Middle frontal gyrus (tissue), 1 donor: ENCODE measurements around the gene TTC34.

Experiments used
- DNase-seq: peaks from one replicate; pipeline ENCODE4 v3.0.0-alpha.2; 2015; ENCODE audit warnings: low spot score; ENCODE audit errors: extremely low spot score

Gene TTC34

DNA sequence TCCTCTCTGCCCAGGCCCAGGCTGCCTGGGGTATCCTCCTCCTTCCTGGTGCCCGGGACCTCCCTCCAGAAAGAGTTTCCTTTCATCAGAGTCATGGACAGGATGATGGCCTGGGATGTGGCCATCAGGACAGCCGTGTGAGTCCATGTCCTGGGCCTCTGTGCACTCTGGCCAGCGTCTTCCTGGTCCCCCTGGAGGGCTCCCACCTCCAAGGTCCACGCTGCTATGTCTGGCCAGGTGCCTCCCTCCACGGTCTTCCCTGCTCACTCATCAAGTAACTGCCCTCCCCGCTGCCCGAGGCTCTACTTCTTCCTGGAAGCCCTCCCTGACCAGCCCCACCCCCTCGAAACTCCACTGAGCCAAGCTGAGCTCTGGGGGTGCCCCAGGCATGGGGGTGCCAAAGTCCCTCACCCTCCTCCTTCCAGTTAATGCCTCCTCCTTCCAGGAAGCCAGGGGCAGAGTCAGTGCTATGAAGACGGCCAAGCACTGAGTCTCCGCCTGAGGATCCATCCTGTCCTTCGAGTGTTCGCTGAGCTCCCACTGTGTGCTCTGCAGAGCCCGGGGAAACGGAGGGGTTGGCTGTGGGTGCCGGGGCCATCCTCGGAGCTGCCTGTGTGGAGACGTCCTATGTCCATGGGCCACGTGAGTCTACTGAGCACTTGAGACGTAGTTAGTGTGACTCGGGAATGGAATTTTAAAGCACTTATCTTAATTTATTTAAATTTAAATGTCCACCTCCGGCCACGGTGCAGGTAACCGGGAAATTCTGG, 28.5 kb upstream of the TTC34 start:
- no peak for DNase-seq

DNA sequence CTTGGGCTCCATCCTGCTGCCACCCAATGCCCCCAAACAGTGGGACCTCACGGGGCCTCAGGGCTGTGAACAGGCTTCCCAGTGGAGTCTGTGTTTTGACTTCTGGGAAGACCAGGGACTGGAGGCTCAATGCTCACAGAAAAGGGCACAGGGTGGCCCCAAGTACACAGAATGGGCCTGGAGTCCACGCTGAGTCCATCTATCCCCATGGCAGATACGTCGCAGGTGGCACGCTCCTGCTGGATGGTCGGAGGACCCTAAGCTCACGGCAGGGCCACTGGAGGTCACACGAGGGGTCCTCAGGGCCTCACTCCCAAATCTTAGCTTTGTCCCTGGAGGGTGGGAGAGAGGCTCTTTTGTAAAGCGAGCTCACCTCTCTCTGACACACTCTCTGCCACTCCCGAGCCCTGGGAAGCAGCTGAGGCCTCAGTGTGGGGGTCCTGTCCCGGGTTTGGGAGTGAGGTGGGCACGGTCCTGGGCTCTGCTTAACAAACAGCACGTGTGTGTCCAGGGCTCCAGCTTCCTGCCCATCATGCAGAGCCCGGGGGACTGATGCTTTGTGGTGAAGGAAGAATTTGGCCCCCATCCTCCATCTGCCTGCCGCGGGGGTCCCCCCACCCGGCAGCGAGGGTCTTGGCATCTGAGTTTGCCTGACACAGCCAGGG, 27.2 kb upstream of the TTC34 start:
- DNase-seq: no peak

DNA sequence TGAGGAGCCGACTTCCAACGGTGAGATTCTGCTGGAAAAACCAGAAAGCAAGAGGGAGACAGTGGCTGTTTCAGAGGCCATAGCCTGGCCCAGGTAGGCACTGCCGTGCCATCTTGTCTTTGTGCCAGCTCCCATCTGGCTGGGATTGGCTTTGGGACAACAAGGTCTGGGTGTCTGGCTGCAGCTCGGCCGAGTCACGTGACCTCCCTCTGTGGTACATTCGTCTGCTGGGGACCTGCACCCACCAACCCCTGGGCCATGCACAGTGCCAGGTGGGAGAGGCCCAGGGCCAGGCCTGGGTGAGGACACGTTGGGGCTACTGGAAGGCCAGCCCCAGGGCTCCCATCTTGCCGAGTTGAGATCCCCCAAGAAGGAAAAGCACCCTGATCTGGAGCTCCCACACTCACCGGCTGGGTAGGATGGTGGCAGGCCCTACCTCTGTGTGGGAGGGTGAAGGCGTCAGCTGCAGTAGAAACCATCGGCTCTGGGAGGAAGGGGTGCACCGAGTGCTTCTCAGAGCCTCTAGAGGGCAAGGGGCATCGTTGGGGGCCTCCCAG, 25.3 kb upstream of the TTC34 start:
- no peak for DNase-seq

DNA sequence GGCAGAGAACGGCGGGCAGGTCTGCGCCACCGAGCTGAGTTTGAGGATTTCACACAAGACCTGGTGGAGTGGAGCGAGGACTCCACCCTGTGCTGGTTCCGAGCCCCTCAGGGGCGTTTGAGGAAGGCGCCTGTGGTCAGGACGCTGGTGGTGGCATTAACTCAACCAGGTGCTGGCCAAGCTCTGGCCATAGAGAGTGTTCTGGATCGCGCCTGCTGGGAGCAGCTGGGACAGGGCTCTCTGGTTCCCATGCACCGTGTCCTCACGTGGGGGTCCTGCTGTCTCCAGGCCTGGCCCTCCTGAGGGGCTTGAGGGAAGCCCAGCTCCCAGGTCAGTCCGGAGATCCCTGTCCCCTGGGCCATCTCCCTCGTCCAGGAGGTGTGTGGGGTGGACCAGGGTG, 24.8 kb upstream of the TTC34 start:
- no peak for DNase-seq

DNA sequence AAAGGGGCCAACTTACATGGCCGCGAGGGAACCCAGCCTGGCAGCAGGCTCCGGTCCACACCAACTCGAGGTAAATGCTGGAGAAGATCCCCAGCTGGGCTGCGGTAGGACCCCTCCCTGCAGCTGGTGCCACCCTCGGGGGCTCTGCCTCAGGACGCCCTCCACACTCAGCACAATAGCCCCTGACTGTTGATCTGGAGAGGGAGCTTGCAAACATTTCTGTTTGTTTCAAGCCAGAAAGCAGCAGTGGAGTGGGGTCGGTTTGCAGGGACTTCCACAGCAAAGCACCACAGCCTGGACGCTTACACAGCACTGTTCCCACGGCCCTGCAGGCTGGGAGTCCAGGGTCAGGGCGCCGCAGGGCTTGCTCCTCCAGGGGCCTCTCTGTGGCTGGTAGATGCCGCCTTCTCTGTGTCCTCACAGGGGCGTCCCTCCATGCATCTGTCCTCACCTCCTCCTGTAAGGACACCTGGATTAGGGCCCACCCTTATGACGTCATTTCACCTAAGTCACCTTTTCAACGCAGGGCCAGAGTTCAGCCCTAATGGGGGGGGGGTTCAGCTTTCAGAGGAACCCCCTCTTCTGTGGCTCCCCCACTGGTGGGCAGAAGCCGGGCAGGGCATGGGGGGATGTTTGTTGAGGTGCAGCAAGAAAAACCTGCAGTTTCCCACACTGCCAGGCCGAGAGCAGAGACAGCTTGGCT, 24.1 kb upstream of the TTC34 start:
- no peak for DNase-seq

DNA sequence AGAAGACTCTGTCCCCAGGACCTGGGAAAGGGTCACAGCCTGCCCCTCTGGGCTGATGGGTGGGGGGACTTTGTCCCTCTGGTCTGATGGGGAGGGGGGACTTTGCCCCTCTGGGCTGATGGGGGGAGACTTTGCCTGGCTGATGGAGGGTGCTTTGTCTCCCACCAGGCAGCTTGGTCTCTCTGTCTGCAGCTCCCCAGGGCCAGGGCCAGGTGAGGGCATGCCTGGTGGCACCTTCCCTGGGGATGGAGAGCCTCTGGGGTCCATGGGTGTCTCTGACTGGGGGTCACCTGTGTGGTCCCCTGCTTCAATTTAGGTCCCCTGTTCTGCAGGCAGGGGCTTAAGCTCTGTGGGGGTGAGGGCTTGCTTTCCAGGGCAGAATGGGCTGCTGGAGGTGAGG, 23.5 kb upstream of the TTC34 start:
- DNase-seq: no peak

DNA sequence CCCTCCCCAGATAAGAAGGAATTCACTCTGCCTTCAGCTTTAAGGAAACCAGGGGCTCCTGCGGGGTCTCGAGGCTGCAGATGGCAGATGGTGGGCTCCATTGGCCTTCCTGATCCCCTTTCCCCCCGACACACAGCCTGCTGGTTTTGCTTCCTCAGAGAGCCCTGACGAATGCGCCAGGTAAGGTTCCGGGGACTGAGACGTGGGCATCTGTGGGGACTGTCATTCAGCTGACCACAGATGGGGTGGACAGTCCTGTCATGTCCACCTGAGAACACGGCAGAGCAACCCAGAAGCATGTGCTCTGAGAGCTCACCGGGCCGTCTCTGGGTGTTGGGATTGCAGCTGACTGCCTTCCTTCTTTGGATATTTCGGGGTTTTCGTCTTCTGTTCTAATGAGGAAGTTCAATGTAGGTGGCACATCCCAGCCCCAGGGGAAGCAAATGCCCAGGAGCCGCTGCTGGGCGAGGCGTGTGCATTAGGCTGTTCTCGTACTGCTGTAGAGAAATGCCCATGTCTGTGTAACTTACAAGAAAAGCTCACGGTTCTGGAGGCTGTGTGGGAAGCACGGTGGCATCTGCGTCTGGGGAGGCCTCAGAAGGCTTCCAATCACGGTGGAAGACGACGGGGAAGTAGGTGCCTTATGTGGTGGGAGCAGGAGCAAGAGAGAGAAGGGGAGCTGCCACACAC, 22.6 kb upstream of the TTC34 start:
- DNase-seq: no peak

DNA sequence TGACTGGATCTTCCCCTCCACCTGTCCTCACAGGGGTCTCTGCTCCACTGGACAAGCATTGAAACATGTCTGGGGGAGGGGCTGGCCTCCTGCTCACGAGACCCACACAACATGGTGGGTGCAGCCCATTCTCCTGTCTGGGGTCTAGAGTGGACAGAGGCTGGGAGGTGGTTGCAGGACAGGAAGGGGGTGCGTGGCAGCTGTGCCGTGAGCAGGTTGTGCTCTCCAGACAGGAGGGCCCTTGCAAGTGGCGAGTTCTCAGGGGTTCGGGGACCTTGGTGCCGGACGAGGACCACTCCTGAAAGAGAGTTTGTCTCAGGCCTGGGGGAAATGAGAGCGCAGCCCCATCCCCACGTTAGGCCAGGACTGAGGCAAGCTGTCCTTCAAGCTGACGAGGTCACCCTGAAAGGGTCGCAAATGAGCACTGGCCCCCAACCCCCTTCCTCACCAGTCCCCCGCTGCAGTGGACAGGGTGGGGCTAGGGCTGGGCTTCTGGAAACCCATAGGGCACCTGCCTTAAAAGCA, 21.2 kb upstream of the TTC34 start:
- DNase-seq: no peak

DNA sequence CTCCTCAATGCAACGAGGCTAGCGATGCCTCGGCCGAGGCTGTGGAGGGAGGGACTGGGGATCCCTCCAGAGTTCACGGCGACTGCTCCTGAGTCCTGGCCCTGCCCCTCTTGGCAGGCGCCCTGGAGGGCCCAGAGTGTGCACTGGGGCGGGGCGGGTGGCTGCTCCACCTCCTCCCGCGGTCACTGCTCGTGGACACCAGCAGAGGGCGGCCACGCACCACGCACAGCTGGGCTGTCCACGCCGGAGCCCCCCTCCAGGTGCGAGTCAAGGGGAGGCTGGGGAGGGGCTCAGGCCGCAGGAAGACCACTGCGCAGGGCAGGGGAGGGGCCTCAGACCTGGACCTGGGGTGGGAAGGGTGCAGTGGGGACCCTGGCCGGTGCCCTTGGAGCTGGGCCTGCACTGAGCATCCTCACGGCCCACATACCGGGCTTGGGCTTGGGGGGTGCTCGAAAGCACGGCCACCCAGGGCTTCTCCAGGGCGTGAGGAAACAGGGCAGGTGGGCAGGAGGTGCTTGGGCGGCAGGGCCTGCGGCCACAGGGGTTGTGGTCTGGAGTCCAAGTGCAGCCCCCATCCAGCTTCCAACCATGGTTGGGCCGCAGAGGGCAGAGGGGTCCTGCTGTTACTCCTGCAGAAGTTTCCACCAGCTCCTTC, 20.6 kb upstream of the TTC34 start:
- no peak for DNase-seq

DNA sequence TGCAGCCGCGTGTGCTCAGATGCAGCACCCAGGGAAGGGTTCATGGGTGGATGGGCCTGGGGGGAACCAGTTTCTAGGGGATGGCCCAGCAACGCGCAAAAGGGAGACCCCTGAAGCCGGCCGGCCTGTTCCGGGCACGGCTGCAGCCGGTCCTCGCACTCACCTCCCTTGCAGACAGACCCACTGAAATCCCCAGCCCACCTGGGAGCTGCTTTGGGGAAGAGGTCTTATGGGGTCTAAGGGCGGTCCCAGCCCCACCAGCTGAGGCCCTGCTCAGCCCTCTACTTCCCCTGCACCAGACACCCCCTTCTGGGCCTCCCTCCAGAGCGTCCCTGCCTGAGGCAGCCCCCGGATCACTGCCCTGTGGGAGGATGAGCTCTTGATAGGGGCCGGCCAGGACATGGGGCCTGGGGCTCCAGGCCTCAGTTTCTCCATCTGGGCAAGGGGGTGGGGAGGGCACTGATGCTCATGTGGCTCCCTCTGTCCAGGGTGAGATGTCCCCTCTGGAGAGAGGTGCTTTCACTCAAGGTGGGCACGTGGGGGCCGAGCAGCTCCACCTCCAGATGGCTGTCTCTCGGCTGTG, 20.0 kb upstream of the TTC34 start:
- no peak for DNase-seq

DNA sequence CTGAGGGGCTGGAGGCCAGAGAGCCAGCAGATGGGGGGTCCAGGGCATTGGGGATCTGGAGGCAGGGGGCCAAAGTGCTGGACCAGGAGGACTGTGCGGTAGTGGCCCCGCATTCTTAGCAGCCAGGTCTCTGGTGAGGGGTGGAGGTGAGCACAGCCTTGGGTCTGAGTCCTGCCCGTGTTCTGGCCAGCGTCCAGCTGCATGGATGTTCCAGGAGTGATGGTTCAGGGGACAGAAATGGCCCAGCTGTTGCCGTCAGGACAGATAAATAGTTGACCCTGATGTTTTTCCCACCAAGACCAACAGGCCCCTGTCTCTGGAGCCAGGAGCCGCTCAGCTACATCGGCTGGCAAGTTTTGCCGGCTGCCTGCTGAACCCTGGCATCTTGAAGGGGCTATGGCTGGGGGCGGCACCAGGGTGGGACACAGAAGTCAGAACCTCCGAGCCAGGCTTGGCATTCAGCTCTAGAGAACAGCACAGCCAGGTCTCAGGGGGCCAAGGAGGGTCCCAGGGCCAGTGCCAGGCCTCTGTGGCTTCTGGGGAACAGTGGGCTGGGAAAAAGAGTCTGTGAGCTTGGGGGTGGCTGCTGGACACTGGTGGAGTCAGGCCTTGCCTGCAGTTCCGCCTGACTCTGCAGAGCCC, 19.4 kb upstream of the TTC34 start:
- no peak for DNase-seq

DNA sequence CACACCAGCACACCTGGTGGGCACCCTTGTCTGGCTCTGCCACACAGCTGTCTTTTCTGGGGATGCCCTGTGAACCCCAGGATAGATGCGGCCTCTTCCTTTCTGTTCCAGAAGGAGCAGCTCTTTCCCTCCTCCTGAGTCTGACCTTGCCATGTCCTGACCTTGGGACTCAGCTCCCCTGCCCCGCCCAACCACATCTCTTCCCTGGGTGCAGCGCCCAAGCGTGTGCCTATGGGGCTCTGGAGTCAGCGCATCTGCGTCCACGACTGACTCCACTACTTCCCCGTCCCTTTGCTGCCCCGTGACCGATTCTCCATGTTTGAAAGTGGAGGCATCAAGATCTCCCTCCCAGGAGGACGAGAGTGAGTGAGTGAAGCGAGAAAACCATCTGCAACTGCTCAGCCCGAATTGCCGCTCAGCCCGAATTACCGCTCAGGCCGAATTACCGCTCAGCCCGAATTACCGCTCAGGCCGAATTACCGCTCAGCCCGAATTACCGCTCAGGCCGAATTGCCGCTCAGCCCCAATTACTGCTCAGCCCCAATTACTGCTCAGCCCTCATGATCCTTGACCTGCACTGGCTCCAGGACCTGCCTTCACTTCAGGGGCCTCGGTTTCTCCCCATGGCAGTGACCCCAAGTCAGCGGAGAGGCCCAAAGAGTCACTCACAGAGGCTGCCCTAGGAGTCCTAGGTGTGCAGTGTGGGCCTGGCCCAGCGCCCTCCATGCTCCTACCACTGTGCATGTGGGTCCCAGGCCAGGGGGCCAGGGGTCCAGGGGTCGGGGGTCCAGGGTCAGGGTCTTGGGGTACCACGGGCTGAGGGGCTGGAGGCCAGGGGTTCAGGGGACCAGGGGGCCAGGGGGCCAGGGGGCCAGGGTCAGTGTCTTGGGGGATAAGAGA, 18.6 kb upstream of the TTC34 start:
- DNase-seq: no peak

DNA sequence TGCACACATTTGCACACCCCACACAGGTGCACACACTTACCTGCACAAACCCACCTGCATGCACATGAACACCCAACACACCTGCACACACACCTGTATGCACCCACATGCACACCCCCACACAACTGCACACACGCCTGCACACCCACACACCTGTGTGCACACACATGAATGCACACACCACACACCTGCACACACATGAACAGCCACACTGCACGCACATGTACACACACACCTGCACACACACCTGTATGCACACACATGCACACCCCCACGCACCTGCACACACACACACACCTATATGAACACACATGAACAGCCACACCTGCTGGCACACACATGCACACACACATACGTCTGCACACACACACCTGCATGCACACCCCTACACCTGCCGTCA, 17.9 kb upstream of the TTC34 start:
- no peak for DNase-seq

DNA sequence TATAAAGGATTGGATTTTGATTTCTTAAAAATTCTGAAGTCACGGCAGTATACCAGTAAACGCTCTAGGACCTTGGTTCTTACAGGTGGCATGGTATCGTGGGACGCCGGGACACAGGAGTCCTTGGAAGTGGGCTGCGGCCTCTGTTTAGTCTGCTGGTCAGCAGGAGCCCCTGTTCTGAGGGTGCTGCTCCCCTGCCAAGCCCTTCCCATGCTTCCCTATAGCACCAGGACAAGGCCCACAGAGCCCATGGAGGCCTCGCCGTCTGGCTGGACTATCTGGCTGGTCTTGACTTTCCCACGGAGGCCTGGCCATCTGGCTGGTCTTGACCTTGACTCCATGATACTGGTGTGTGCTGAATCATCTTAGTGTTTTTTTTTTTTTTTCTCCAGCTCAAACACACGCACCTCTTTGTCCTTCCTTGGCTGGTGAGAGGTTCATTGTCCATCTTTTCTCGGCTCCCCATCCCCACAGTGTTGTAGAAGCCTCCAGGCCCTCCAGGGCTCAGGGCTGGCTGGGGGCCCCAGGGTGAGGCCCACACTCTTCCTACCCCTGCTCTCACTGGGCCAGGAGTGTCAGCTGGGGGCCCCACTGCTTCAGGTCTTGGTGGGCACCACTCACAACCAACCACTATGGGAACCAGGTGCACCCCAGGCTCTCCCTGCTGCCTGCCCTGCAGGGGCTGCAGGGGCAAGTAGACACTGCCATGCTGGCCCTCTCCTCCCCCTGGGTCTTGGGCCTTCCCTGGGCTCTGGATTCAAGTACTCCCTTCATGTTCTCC, 16.5 kb upstream of the TTC34 start:
- DNase-seq: no peak

DNA sequence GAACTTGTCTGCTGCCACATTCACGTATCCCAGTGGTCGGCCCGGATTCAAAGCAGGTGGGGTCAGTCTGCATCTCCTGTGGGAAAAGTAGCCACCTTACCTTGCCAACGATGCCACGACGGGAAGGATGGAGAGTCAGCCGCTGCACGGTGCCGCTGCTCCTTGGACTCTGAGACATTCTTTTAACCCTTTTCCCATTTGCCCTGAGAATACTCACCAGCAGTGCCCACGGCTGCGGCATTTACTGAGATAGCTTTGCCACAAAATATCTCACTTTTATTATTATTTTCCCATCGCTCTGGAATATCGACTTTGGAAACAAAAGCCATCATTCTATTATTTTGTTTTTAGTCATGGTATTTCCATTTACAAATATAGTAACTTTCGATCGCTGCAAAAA, 15.3 kb upstream of the TTC34 start:
- no peak for DNase-seq

DNA sequence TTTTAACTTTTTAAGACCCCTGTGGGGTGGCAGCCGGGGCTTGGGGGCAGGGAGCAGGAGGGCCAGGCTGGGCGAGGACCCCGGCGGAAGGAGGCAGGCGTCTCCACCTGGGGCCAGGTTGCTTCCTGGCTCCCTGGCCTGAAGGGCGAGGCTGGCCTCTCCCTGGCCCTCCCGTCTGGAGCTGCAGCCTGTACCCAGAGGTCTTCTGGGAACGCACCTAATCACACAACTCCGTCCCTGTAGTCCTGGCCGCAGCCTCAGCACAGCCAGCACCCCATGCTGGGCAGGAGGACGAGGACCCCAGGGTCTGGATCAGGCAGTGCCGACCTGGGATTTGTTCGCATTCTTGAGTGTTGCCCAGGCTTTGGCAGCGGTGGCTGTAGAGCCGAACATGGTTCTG, 14.1 kb upstream of the TTC34 start:
- DNase-seq: no peak

DNA sequence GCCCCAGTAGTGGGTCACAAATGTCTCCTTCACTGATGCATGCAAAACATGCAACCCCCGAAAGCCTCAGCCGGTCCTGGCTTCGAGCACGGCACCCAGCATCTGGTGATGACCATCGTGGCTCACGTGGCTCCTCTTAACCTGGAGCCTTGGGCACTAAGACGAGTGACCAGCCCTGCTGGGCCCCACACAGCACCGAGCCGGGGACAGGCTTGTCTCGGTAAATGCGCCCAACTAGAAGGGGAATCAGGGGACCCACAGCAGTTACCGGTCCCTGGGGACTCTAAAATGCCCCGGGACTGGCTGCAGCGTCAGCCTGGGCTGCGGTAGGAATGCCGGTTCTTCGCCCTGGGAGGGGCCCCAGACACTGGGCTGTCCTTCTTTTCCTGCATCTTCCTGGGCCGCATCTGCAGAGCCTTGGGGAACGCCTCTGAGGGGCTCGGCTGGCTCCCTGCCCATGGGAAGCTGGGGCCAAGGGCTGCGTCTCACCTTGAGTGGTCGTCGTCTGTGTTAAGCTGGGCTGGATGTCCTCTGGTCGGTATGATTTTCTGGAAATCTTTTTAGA, 13.1 kb upstream of the TTC34 start:
- DNase-seq: no peak
